AG04449 (cell line): ENCODE data around the gene CNTN2.

Source experiments
- CTCF ChIA-PET: fragments of 350-600 bp; formaldehyde crosslinking; extraction: SDS; loops from one replicate; lab custom pipeline; 2021; ENCODE audit warnings: antibody characterized with exemption; lab: Yijun Ruan, JAX
- POLR2A ChIA-PET: fragments of 400-600, 350-600 bp; formaldehyde crosslinking; extraction: SDS; loops from one replicate; lab custom pipeline; 2020; ENCODE audit warnings: antibody characterized with exemption, inconsistent platforms; lab: Yijun Ruan, JAX
- DNase-seq: peaks from one replicate; pipeline ENCODE4 v3.0.0-alpha.2; 2010; ENCODE audit warnings: low read depth, low spot score
- H3K4me3 ChIP-seq: 2 replicates; pipeline ENCODE4 v1.5.1; 2011; ENCODE audit warnings: low read depth, mild to moderate bottlenecking, control low read depth, low read length
- TF ChIP-seq, protein P1 (sequence below): IDR thresholded peaks from one replicate; pipeline ENCODE4 v1.5.1; 2011; ENCODE audit warnings: mild to moderate bottlenecking, moderate library complexity, low read length, control low read depth, inconsistent platforms; ENCODE audit not compliant: insufficient read depth; ENCODE audit errors: missing control alignments

CNTN2 gene

DNA sequence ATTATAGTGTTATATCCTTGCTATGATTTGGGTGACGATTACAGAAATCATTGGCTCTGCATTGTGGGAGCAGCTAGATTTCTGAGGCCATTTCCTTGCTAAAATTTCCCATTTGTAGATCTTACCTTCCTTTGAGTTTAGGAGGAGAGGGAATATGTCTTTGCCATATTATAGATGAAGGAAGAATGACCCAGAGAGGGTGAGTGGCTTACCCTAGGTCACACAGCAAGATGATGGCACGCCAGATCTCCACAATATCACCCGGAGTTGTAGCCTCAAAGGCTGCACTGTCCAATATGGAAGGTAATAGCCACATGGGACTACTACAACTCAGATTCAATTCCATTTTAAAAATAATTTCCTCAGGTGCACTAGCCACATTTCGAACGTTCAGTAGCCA, 10.3 kb downstream of the CNTN2 start:
- TF ChIP-seq, protein P1, sequence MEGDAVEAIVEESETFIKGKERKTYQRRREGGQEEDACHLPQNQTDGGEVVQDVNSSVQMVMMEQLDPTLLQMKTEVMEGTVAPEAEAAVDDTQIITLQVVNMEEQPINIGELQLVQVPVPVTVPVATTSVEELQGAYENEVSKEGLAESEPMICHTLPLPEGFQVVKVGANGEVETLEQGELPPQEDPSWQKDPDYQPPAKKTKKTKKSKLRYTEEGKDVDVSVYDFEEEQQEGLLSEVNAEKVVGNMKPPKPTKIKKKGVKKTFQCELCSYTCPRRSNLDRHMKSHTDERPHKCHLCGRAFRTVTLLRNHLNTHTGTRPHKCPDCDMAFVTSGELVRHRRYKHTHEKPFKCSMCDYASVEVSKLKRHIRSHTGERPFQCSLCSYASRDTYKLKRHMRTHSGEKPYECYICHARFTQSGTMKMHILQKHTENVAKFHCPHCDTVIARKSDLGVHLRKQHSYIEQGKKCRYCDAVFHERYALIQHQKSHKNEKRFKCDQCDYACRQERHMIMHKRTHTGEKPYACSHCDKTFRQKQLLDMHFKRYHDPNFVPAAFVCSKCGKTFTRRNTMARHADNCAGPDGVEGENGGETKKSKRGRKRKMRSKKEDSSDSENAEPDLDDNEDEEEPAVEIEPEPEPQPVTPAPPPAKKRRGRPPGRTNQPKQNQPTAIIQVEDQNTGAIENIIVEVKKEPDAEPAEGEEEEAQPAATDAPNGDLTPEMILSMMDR, result no peak
- no peak for DNase-seq
- H3K4me3 ChIP-seq, result no peak overlapping the region
- ChIA-PET POLR2A (no interaction called here), CTCF (interaction anchor here (1.2 to 7.8 kb wide), 5 partner anchors 8 to 203 kb away, joined by 3 to 90 read pairs (median 5); no protein-coding TSS in a partner anchor)

DNA sequence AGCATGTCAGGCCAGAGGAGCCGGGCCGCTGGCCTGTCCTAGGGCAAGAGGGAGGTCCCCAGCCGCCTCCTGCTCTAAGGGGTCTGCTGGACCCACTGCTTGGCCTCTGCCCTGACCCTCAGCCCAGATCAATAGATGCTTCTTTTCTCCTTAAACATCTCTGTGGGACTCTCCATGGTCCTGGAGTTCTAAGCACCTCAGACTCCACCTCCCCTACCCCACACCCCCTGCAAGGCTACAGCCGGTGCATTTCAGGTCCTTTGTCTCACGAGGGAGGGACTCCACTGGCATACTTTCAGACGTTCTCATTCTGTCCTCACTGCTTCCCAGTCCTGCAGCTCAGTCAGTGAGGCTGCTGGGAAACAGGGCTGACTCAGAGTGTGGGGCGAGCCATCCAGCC, 11.0 kb downstream of the CNTN2 start:
- TF ChIP-seq, protein P1, result no peak
- CTCF ChIA-PET, result interaction anchor here (1.0 to 7.8 kb wide), 6 partner anchors 7 to 202 kb away, joined by 3 to 90 read pairs (median 4); no protein-coding TSS in a partner anchor
- POLR2A ChIA-PET, result no interaction called here
- no peak for DNase-seq
- H3K4me3 ChIP-seq, result no peak overlapping the region

DNA sequence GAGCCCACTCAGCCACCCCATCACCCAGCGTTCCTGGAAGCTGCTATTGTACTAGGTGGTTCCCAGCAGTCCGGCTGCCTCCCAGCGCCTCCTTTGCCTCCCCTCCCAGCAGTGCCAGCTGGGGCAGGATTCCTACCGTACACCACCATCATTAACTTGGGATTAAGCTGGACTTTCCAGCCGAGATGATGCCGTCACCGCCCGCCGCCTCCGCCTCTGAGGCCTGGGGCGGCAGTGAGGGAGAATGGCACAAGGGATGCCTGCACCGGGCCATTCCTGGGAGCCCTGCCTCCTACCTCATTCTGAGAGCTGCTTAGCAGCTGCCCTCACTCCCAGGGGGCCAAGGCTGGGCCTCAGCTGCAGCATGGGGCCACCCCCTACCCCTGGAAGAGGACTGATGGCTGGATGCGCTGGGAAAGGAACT, 13.2 kb downstream of the CNTN2 start:
- TF ChIP-seq, protein P1, result no peak
- ChIA-PET POLR2A (no interaction called here), CTCF (interaction anchor here (0.7 to 3.0 kb wide), 4 partner anchors 10 to 80 kb away, joined by 3 to 14 read pairs (median 6); no protein-coding TSS in a partner anchor)
- no peak overlapping the region for H3K4me3 ChIP-seq
- no peak for DNase-seq

DNA sequence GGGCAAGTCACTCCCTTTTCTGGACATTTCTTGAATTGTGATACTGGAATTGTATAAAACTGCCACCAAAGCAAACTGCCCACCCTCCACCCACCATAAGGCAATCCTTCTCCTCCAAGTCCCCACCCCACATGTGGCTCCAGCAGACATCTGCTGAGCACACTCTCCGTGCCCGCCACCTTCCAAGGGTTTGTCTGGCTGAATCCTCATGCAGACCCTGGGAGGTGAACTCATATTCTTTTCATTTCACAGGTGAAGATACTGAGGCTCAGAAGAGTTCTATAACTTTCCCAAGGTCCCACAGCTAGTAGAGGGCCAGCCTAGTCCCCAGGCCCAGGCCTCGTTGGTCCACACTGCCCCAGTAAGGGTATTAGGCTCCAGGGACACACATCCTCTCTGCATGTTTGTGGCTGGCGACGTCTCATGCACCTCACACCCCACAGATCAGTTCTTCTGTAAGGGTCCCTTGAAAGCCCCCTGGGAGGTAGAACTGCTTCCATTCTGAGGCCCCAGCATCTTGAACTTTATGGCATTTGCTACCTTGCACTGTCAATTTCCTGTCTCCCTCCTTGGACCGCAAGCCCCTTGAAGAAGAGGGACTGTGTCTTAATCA, 14.1 kb downstream of the CNTN2 start:
- ChIA-PET CTCF (interaction anchor here (2.7 kb wide), 1 partner anchor 67 kb away, joined by 7 read pairs; no protein-coding TSS in a partner anchor), POLR2A (no interaction called here)
- no peak for DNase-seq
- TF ChIP-seq, protein P1, result no peak
- no peak overlapping the region for H3K4me3 ChIP-seq

DNA sequence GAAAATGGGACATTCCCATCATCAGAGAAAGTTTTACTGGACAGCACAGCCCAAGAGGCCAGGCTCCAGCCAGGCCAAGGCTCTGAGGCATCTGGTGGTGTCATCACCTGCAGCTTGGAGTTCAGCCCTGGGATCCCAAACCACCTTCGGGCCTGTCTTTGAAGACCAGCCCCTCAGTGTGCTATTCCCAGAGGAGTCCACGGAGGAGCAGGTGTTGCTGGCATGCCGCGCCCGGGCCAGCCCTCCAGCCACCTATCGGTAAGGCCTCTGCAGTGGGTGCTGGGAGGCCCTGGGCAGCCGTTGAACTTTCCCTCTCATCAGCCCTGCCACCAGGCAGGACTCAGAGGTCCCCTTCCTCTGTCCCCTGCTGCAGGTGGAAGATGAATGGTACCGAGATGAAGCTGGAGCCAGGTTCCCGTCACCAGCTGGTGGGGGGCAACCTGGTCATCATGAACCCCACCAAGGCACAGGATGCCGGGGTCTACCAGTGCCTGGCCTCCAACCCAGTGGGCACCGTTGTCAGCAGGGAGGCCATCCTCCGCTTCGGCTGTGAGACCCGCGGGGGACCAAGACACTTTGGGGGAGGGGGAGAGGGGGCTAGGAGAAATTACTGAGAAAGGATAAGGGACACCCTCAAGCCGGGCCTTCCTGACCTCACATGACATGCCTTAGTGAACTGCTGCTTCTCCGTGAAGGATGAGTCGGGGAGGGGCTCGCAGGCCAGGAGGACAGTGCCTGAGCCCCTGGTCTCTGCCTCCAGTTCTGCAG, 15.0 kb downstream of the CNTN2 start:
- TF ChIP-seq, protein P1, result no peak
- ChIA-PET CTCF (interaction anchor here (0.6 to 2.7 kb wide), 2 partner anchors 8 to 68 kb away, joined by 3 to 7 read pairs; no protein-coding TSS in a partner anchor), POLR2A (no interaction called here)
- DNase-seq, result no peak
- H3K4me3 ChIP-seq, result no peak overlapping the region

DNA sequence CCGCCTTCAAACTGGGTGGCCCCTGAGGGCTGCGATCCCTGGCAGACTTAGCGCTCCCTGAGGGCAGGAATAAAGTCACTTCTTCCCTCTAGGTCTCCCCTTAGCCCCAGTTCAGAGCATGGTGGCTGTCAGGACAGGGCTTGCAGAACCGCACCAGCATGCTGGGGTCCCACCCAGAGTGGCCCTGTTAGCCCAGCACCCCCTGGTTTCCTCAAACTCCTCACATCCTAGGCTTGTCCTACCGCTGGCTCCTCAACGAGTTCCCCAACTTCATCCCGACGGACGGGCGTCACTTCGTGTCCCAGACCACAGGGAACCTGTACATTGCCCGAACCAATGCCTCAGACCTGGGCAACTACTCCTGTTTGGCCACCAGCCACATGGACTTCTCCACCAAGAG, 15.8 kb downstream of the CNTN2 start:
- CTCF ChIA-PET, result interaction anchor here (5.8 to 6.7 kb wide), 3 partner anchors 8 to 197 kb away, joined by 90 to 262 read pairs (median 127); no protein-coding TSS in a partner anchor
- POLR2A ChIA-PET, result no interaction called here
- DNase-seq, result no peak
- TF ChIP-seq, protein P1, result no peak
- H3K4me3 ChIP-seq, result no peak overlapping the region
